HEK293 (cell line): ENCODE measurements around the gene MALRD1.

Experiments used
- CTCF ChIA-PET: fragments of 350-600 bp; formaldehyde crosslinking; extraction: SDS; loops from one replicate; lab custom pipeline; 2021; ENCODE audit warnings: antibody characterized with exemption; lab: Yijun Ruan, JAX
- POLR2A ChIA-PET: fragments of 300-600 bp; formaldehyde crosslinking; extraction: SDS; loops from one replicate; lab custom pipeline; 2020; ENCODE audit warnings: antibody characterized with exemption, inconsistent platforms; lab: Yijun Ruan, JAX
- H3K27ac ChIP-seq: fragments of 200-500 bp; sonication (Bioruptor generic); 2 replicates; pipeline ENCODE4 v1.5.1; 2014; ENCODE audit warnings: low read depth, low read length, control low read depth, inconsistent platforms; ENCODE audit errors: extremely low read depth
- H3K36me3 ChIP-seq, 2 experiments: fragments of 200-500 bp in 1 of 2; sonication (Bioruptor generic) in 1 of 2; 1 replicate in 1 of 2; 2 replicates in 1 of 2; pipeline ENCODE4 v1.5.1; 2014 to 2017; ENCODE audit warnings: inconsistent platforms in 2 of 2, low read length in 2 of 2; ENCODE audit not compliant: control insufficient read depth in 2 of 2, insufficient read depth in 1 of 2
- H3K4me1 ChIP-seq: fragments of 200-500 bp; sonication (Bioruptor generic); 2 replicates; pipeline ENCODE4 v1.5.1; 2014; ENCODE audit warnings: mild to moderate bottlenecking, low read length, inconsistent platforms; ENCODE audit not compliant: control insufficient read depth, insufficient read depth
- H3K4me3 ChIP-seq: 2 replicates; pipeline ENCODE4 v1.5.1; 2011; ENCODE audit warnings: low read depth, mild to moderate bottlenecking, control low read depth, low read length, moderate library complexity
- H3K9me3 ChIP-seq: fragments of 200-500 bp; sonication (Bioruptor generic); 2 replicates; pipeline ENCODE4 v1.5.1; 2014; ENCODE audit warnings: low read depth, low read length, inconsistent platforms; ENCODE audit not compliant: control insufficient read depth, insufficient read depth
- GFI1B ChIP-seq: fragments of 450-650 bp; formaldehyde crosslinking; IDR thresholded peaks from 2 replicates; pipeline ENCODE4 v1.5.1; 2016; ENCODE audit warnings: missing biosample characterization, missing genetic modification characterization
- GLI4 ChIP-seq: fragments of 450-650 bp; formaldehyde crosslinking; IDR thresholded peaks from 2 replicates; pipeline ENCODE4 v1.5.1; 2016; ENCODE audit warnings: missing biosample characterization, missing genetic modification characterization
- IKZF3 ChIP-seq: fragments of 450-650 bp; IDR thresholded peaks from 2 replicates; pipeline ENCODE4 v1.5.0; 2018; ENCODE audit warnings: missing biosample characterization, mild to moderate bottlenecking, missing genetic modification characterization, moderate library complexity
- KLF1 ChIP-seq: fragments of 450-650 bp; formaldehyde crosslinking; IDR thresholded peaks from 2 replicates; pipeline ENCODE4 v1.5.1; 2016; ENCODE audit warnings: missing biosample characterization, missing genetic modification characterization
- MZF1 ChIP-seq: fragments of 450-650 bp; formaldehyde crosslinking; IDR thresholded peaks from 2 replicates; pipeline ENCODE4 v1.5.1; 2017; ENCODE audit warnings: missing biosample characterization, missing genetic modification characterization, borderline replicate concordance
- ZNF174 ChIP-seq: fragments of 450-650 bp; formaldehyde crosslinking; IDR thresholded peaks from 2 replicates; pipeline ENCODE4 v1.5.0; 2017; ENCODE audit warnings: missing biosample characterization, mild to moderate bottlenecking, missing genetic modification characterization
- ZNF2 ChIP-seq: fragments of 450-650 bp; formaldehyde crosslinking; IDR thresholded peaks from 2 replicates; pipeline ENCODE4 v1.5.1; 2016; ENCODE audit warnings: missing biosample characterization, missing genetic modification characterization
- ZNF26 ChIP-seq: fragments of 450-650 bp; formaldehyde crosslinking; IDR thresholded peaks from 2 replicates; pipeline ENCODE4 v1.5.1; 2016; ENCODE audit warnings: missing biosample characterization, missing genetic modification characterization
- ZNF302 ChIP-seq: fragments of 450-650 bp; formaldehyde crosslinking; IDR thresholded peaks from 2 replicates; pipeline ENCODE4 v1.5.1; 2016; ENCODE audit warnings: missing biosample characterization, missing genetic modification characterization, low read depth
- ZNF362 ChIP-seq: fragments of 450-650 bp; formaldehyde crosslinking; IDR thresholded peaks from 2 replicates; pipeline ENCODE4 v1.5.1; 2016; ENCODE audit warnings: missing biosample characterization, missing genetic modification characterization
- ZNF433 ChIP-seq: fragments of 450-650 bp; formaldehyde crosslinking; IDR thresholded peaks from 2 replicates; pipeline ENCODE4 v1.5.1; 2016; ENCODE audit warnings: missing biosample characterization, missing genetic modification characterization, low read depth
- ZNF514 ChIP-seq: fragments of 450-650 bp; formaldehyde crosslinking; IDR thresholded peaks from 2 replicates; pipeline ENCODE4 v1.5.1; 2016; ENCODE audit warnings: missing biosample characterization, missing genetic modification characterization
- ZNF555 ChIP-seq: fragments of 450-650 bp; formaldehyde crosslinking; conservative IDR thresholded peaks from 2 replicates; pipeline ENCODE4 v1.5.1; 2017; ENCODE audit warnings: missing biosample characterization, mild to moderate bottlenecking, missing genetic modification characterization, inconsistent platforms
- ZNF571 ChIP-seq: fragments of 450-650 bp; formaldehyde crosslinking; IDR thresholded peaks from 2 replicates; pipeline ENCODE4 v1.5.0; 2017; ENCODE audit warnings: missing biosample characterization, missing genetic modification characterization
- ZNF600 ChIP-seq: fragments of 450-650 bp; formaldehyde crosslinking; IDR thresholded peaks from 2 replicates; pipeline ENCODE4 v1.5.1; 2016; ENCODE audit warnings: missing biosample characterization, missing genetic modification characterization
- ZNF610 ChIP-seq: fragments of 450-650 bp; formaldehyde crosslinking; IDR thresholded peaks from 2 replicates; pipeline ENCODE4 v1.5.1; 2016; ENCODE audit warnings: missing biosample characterization, missing genetic modification characterization, borderline replicate concordance
- ZNF707 ChIP-seq: fragments of 450-650 bp; formaldehyde crosslinking; IDR thresholded peaks from 2 replicates; pipeline ENCODE4 v1.5.1; 2016; ENCODE audit warnings: missing biosample characterization, missing genetic modification characterization
- ZNF747 ChIP-seq: fragments of 450-650 bp; formaldehyde crosslinking; IDR thresholded peaks from 2 replicates; pipeline ENCODE4 v1.5.1; 2016; ENCODE audit warnings: missing biosample characterization, missing genetic modification characterization
- ZNF837 ChIP-seq: fragments of 450-650 bp; formaldehyde crosslinking; IDR thresholded peaks from 2 replicates; pipeline ENCODE4 v1.5.1; 2016; ENCODE audit warnings: missing biosample characterization, missing genetic modification characterization
- ZSCAN30 ChIP-seq: fragments of 450-650 bp; IDR thresholded peaks from 2 replicates; pipeline ENCODE4 v1.5.1; 2018; ENCODE audit warnings: missing biosample characterization, mild to moderate bottlenecking, missing genetic modification characterization, moderate library complexity
- TF ChIP-seq, protein P1 (sequence below): fragments of 450-650 bp; formaldehyde crosslinking; optimal IDR thresholded peaks from 2 replicates; pipeline ENCODE3; 2016; ENCODE audit warnings: missing biosample characterization, mild to moderate bottlenecking, missing genetic modification characterization
- TF ChIP-seq, protein P2 (sequence below): fragments of 450-650 bp; formaldehyde crosslinking; IDR thresholded peaks from 2 replicates; pipeline ENCODE4 v1.5.1; 2017; ENCODE audit warnings: missing biosample characterization, missing genetic modification characterization
- TF ChIP-seq, protein P3 (sequence below): fragments of 450-650 bp; formaldehyde crosslinking; IDR thresholded peaks from 2 replicates; pipeline ENCODE4 v1.5.1; 2016; ENCODE audit warnings: missing biosample characterization, missing genetic modification characterization, low read depth

Gene MALRD1

GRCh38 chr10:19461588-19461987 lies 413.0 kb downstream of the MALRD1 start:
- H3K36me3 ChIP-seq, result no peaks in the 10 kb centered on the region
- H3K27ac ChIP-seq, result no peak overlapping the region
- no peaks in the 10 kb centered on the region for H3K9me3 ChIP-seq
- TF ChIP-seq ZNF610, result no peak
- no peak for TF ChIP-seq ZNF707 (tag by site-specific recombination)
- no peak for TF ChIP-seq ZNF837
- TF ChIP-seq, protein P1, sequence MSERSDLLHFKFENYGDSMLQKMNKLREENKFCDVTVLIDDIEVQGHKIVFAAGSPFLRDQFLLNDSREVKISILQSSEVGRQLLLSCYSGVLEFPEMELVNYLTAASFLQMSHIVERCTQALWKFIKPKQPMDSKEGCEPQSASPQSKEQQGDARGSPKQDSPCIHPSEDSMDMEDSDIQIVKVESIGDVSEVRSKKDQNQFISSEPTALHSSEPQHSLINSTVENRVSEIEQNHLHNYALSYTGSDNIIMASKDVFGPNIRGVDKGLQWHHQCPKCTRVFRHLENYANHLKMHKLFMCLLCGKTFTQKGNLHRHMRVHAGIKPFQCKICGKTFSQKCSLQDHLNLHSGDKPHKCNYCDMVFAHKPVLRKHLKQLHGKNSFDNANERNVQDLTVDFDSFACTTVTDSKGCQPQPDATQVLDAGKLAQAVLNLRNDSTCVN (tag by site-specific recombination), result no peak
- no peak for TF ChIP-seq ZNF571
- no peak for TF ChIP-seq ZSCAN30 (tag by site-specific recombination)
- TF ChIP-seq ZNF555 (tag by site-specific recombination), result no peak
- TF ChIP-seq, protein P2, sequence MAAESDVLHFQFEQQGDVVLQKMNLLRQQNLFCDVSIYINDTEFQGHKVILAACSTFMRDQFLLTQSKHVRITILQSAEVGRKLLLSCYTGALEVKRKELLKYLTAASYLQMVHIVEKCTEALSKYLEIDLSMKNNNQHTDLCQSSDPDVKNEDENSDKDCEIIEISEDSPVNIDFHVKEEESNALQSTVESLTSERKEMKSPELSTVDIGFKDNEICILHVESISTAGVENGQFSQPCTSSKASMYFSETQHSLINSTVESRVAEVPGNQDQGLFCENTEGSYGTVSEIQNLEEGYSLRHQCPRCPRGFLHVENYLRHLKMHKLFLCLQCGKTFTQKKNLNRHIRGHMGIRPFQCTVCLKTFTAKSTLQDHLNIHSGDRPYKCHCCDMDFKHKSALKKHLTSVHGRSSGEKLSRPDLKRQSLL (tag by site-specific recombination), result no peak
- no peak for TF ChIP-seq GFI1B (tag by site-specific recombination)
- no peak for TF ChIP-seq ZNF174 (tag by site-specific recombination)
- TF ChIP-seq MZF1 (tag by site-specific recombination), result no peak
- no peak for TF ChIP-seq IKZF3 (tag by site-specific recombination)
- TF ChIP-seq ZNF26, result no peak
- no peak for TF ChIP-seq KLF1
- no peak for TF ChIP-seq ZNF2 (tag by site-specific recombination)
- TF ChIP-seq ZNF302 (tag by site-specific recombination), result no peak
- no peak for TF ChIP-seq ZNF362 (tag by site-specific recombination)
- no peaks in the 10 kb centered on the region for H3K4me1 ChIP-seq
- POLR2A ChIA-PET, result no interaction called here
- no peak overlapping the region for H3K4me3 ChIP-seq
- CTCF ChIA-PET, result no interaction called here

GRCh38 chr10:19466709-19467108 lies 418.1 kb downstream of the MALRD1 start:
- ChIA-PET POLR2A (no interaction called here), CTCF (no interaction called here)
- TF ChIP-seq ZNF433 (tag by site-specific recombination) (no peak), ZNF514 (tag by site-specific recombination) (no peak), ZNF747 (tag by site-specific recombination) (no peak), GLI4 (tag by site-specific recombination) (no peak), ZNF600 (tag by site-specific recombination) (no peak)
- TF ChIP-seq, protein P3, sequence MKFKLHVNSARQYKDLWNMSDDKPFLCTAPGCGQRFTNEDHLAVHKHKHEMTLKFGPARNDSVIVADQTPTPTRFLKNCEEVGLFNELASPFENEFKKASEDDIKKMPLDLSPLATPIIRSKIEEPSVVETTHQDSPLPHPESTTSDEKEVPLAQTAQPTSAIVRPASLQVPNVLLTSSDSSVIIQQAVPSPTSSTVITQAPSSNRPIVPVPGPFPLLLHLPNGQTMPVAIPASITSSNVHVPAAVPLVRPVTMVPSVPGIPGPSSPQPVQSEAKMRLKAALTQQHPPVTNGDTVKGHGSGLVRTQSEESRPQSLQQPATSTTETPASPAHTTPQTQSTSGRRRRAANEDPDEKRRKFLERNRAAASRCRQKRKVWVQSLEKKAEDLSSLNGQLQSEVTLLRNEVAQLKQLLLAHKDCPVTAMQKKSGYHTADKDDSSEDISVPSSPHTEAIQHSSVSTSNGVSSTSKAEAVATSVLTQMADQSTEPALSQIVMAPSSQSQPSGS, result 0 out of 2 replicates have a peak, but pooled peaks have one; percentile 33
- Histone ChIP-seq H3K4me3 (no peak overlapping the region), H3K4me1 (no peaks in the 10 kb centered on the region), H3K36me3 (no peaks in the 10 kb centered on the region), H3K9me3 (no peaks in the 10 kb centered on the region), H3K27ac (no peak overlapping the region)
